ENCODE data around the gene SESN3. TPM values are rescaled to one million over a fixed set of nuclear protein-coding genes. Genes with fewer than 3 reads are reported as not detected.
"Not testable (repeated sequence)": the region's sequence is repeated elsewhere in the genome, so short reads cannot be mapped to it uniquely, and the experiment has no call there.

The SESN3 gene
- total RNA-seq, 1 experiment from 2014 or later, result 4.9 TPM

DNA sequence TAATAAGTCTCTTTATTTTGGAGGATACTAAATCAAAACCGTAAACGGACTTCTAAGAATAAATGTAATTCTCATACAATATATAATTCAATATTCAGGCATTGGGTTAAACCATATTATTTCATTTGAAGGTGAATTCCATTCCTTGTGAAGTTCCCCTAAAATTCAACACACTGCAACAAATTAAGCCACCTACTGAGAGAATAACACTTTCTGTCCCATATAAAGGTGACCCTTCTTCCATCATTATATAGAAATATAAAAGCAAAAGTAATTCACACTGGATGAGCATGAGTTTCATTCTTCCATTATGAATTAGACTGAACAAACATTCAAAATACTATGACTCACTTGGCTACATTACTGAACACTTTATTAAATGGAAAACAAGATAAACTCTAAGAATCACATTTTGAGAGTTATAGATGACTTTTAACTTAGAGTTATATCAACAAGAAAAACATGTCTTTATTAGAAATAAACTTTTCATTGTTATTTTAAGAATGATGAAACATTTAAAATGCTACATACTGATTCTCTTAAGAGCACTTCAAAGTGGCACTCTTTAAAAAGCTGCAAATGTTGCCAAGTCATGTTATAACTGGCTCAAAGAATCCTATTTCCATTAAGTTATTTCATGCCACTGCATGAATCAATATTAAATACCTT, 2.8 kb downstream of the SESN3 start:
- intact Hi-C loops (cut with micrococcal nuclease; ENCODE audit: unreplicated experiment), result loop anchor here (1.0 kb wide), 1 partner anchor 477 kb away; no protein-coding TSS in a partner anchor
- Histone ChIP-seq H3K27me3 (replicated peaks; ENCODE audit: insufficient read depth, low read depth, low read length, poor library complexity) (peaks cover 24% of the 10 kb centered on the region), H3K9me3 (ENCODE audit: low read depth, low read length, poor library complexity, severe bottlenecking) (no peaks in the 10 kb centered on the region), H3K36me3 (ENCODE audit: insufficient read depth, low read length, poor library complexity, severe bottlenecking) (no peaks in the 10 kb centered on the region), H3K27ac (ENCODE audit: low read depth, low read length, poor library complexity, severe bottlenecking) (no peak overlapping the region), H3K4me1 (ENCODE audit: insufficient read depth, low read length, poor library complexity, severe bottlenecking) (peaks cover 14% of the 10 kb centered on the region), H3K4me3 (ENCODE audit: low read depth, low read length, poor library complexity, severe bottlenecking) (no peak overlapping the region)
- BruUV-seq (replicated peaks), result no TSS peak
- no peak for DNase-seq (ENCODE audit: low spot score)
- ChIA-PET POLR2A (ENCODE audit: low non-redundant PET) (no interaction called here), CTCF (no interaction called here)
- TF ChIP-seq, protein P1, sequence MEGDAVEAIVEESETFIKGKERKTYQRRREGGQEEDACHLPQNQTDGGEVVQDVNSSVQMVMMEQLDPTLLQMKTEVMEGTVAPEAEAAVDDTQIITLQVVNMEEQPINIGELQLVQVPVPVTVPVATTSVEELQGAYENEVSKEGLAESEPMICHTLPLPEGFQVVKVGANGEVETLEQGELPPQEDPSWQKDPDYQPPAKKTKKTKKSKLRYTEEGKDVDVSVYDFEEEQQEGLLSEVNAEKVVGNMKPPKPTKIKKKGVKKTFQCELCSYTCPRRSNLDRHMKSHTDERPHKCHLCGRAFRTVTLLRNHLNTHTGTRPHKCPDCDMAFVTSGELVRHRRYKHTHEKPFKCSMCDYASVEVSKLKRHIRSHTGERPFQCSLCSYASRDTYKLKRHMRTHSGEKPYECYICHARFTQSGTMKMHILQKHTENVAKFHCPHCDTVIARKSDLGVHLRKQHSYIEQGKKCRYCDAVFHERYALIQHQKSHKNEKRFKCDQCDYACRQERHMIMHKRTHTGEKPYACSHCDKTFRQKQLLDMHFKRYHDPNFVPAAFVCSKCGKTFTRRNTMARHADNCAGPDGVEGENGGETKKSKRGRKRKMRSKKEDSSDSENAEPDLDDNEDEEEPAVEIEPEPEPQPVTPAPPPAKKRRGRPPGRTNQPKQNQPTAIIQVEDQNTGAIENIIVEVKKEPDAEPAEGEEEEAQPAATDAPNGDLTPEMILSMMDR (conservative IDR thresholded peaks at IDR 0.05; ENCODE audit: low read depth, low read length), result no peak
- no peak for TF ChIP-seq EZH2 (IDR thresholded peaks at IDR 0.05; ENCODE audit: borderline replicate concordance, low read depth, low read length, poor library complexity, severe bottlenecking)

DNA sequence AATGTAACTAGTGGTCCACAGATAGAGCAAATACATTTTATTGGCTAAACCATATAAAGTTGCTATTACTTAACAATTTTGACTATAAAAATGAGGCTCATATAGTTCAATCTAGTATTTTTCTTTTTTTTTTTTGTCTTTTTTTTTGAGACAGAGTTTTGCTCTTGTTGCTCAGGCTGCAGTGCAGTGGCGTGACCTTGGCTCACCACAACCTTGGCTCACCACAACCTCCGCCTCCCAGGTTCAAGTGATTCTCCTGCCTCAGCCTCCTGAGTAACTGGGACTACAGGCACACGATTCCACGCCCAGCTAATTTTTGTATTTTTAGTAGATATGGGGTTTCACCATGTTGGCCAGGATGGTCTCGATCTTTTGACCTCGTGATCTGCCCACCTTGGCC, 3.9 kb downstream of the SESN3 start:
- CTCF ChIA-PET; H3K4me3 ChIP-seq (ENCODE audit: low read depth, low read length, poor library complexity, severe bottlenecking); H3K27ac ChIP-seq (ENCODE audit: low read depth, low read length, poor library complexity, severe bottlenecking); intact Hi-C loops (cut with micrococcal nuclease; ENCODE audit: unreplicated experiment); DNase-seq (ENCODE audit: low spot score); BruUV-seq (replicated peaks); H3K36me3 ChIP-seq (ENCODE audit: insufficient read depth, low read length, poor library complexity, severe bottlenecking); H3K9me3 ChIP-seq (ENCODE audit: low read depth, low read length, poor library complexity, severe bottlenecking); POLR2A ChIA-PET (ENCODE audit: low non-redundant PET): not testable (repeated sequence)
- peaks cover 13% of the 10 kb centered on the region for H3K27me3 ChIP-seq (replicated peaks; ENCODE audit: insufficient read depth, low read depth, low read length, poor library complexity)
- peaks cover 14% of the 10 kb centered on the region for H3K4me1 ChIP-seq (ENCODE audit: insufficient read depth, low read length, poor library complexity, severe bottlenecking)

DNA sequence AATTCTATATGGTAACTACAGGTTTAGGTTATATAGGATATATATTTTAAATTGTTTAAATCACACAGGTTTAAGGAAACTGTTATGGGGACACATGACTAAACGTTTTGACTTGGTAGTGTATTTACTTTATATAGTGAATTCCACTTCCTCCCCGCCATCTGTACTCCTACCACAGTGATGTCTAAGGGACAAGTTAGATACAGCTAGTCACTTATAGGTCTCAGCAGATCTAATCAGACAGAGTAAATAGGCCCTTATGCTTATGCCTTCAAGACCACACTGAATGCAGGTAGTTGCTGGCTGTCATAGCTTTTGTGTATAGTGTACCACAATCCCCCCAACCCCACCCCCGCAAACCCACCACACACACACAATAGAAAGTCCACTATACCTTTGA, 8.2 kb downstream of the SESN3 start:
- no peaks in the 10 kb centered on the region for H3K9me3 ChIP-seq (ENCODE audit: low read depth, low read length, poor library complexity, severe bottlenecking)
- H3K4me1 ChIP-seq (ENCODE audit: insufficient read depth, low read length, poor library complexity, severe bottlenecking), result no peaks in the 10 kb centered on the region
- DNase-seq (ENCODE audit: low spot score), result no peak
- ChIA-PET POLR2A (ENCODE audit: low non-redundant PET) (no interaction called here), CTCF (no interaction called here)
- H3K36me3 ChIP-seq (ENCODE audit: insufficient read depth, low read length, poor library complexity, severe bottlenecking), result no peaks in the 10 kb centered on the region
- no peak overlapping the region for H3K27ac ChIP-seq (ENCODE audit: low read depth, low read length, poor library complexity, severe bottlenecking)
- no peak overlapping the region for H3K4me3 ChIP-seq (ENCODE audit: low read depth, low read length, poor library complexity, severe bottlenecking)
- intact Hi-C loops (cut with micrococcal nuclease; ENCODE audit: unreplicated experiment), result no loop called here
- peaks cover 7% of the 10 kb centered on the region for H3K27me3 ChIP-seq (replicated peaks; ENCODE audit: insufficient read depth, low read depth, low read length, poor library complexity)
- no TSS peak for BruUV-seq (replicated peaks)
- TF ChIP-seq, protein P1 (conservative IDR thresholded peaks at IDR 0.05; ENCODE audit: low read depth, low read length), result no peak
- no peak for TF ChIP-seq EZH2 (IDR thresholded peaks at IDR 0.05; ENCODE audit: borderline replicate concordance, low read depth, low read length, poor library complexity, severe bottlenecking)

DNA sequence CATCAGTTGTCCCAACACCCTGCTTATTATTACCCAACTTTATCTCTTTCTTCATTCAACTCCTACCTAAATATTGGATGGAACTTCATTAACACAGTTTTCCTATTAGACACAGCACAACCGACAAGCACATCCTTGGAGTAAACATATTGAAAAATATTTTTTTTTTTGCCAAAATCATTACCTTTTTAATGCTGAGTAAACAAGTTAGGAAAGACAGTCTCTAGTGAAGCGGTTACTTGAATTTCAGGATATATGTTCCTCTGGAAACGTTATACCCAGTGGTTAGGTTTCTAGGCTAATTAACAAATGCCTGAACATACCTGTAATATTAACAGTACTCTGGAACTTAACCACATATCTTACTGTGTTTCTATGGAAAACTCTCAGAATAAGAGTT, 11.4 kb downstream of the SESN3 start:
- ChIA-PET POLR2A (ENCODE audit: low non-redundant PET) (no interaction called here), CTCF (no interaction called here)
- no peak for DNase-seq (ENCODE audit: low spot score)
- Histone ChIP-seq H3K4me1 (ENCODE audit: insufficient read depth, low read length, poor library complexity, severe bottlenecking) (no peaks in the 10 kb centered on the region), H3K4me3 (ENCODE audit: low read depth, low read length, poor library complexity, severe bottlenecking) (no peak overlapping the region), H3K27ac (ENCODE audit: low read depth, low read length, poor library complexity, severe bottlenecking) (no peak overlapping the region), H3K36me3 (ENCODE audit: insufficient read depth, low read length, poor library complexity, severe bottlenecking) (no peaks in the 10 kb centered on the region), H3K27me3 (replicated peaks; ENCODE audit: insufficient read depth, low read depth, low read length, poor library complexity) (no peaks in the 10 kb centered on the region), H3K9me3 (ENCODE audit: low read depth, low read length, poor library complexity, severe bottlenecking) (no peaks in the 10 kb centered on the region)
- TF ChIP-seq, protein P1 (conservative IDR thresholded peaks at IDR 0.05; ENCODE audit: low read depth, low read length), result no peak
- TF ChIP-seq EZH2 (IDR thresholded peaks at IDR 0.05; ENCODE audit: borderline replicate concordance, low read depth, low read length, poor library complexity, severe bottlenecking), result no peak
- intact Hi-C loops (cut with micrococcal nuclease; ENCODE audit: unreplicated experiment), result no loop called here
- BruUV-seq (replicated peaks), result no TSS peak

Measured in A673 (cell line).